ENCODE results near the gene ARHGEF19.

The ARHGEF19 gene

DNA sequence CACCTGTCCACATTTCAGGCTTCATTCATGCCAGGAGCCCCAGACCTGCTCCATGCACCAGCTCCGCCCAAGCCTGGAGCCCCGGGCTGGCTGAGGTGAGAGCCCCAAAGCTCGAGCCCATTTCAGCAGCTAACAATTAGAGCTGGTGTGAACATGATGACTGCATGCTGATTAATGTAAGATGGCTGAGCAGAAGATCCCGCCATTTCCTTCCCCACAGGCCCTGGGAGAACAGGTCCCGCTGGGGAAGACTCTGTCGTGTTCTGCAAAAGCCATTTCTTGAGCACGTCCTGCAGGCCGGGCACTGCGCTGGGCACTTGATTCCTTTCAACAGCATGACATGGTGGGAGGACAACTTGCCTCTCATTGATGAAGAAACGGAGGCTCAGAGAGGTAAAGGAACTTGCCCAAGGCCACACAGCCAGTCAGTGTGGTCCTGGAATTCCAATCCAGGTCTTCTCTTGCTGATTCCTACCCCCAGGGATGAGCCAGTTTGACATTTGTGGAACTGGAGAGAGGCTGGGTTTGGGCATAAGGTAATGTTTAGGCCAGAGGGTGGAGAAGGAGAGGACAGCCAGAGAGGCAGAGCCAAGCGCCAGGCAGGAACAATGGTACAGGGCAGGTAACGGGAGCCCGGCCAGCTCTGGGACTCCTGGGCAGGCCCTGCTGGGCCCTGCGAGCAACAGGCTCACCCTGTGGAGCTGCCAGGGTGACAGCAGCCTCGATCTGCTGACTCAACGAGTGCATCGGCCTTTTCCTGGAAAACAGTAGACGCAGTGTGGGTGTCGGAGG lies 28.5 kb downstream of the ARHGEF19 start:
- Histone ChIP-seq H3K36me3 (ENCODE audit: control insufficient read depth in 2 of 2, insufficient read depth in 1 of 2, low read length in 2 of 2) (no peaks in the 10 kb centered on the region), H3K27ac (ENCODE audit: extremely low read depth, low read depth, low read length) (no peak overlapping the region), H3K9me3 (ENCODE audit: control insufficient read depth, insufficient read depth, low read depth, low read length) (no peaks in the 10 kb centered on the region), H3K4me1 (ENCODE audit: control insufficient read depth, insufficient read depth, low read length) (no peaks in the 10 kb centered on the region), H3K4me3 (ENCODE audit: low read depth, low read length) (no peak overlapping the region)
- CTCF ChIA-PET, result interaction anchor here (0.6 to 15.1 kb wide), 4 partner anchors 31 to 178 kb away, joined by 4 to 427 read pairs (median 6); no protein-coding TSS in a partner anchor
- TF ChIP-seq GLI4 (tag by site-specific recombination; IDR thresholded peaks at IDR 0.05), result no peak
- TF ChIP-seq, protein P1, sequence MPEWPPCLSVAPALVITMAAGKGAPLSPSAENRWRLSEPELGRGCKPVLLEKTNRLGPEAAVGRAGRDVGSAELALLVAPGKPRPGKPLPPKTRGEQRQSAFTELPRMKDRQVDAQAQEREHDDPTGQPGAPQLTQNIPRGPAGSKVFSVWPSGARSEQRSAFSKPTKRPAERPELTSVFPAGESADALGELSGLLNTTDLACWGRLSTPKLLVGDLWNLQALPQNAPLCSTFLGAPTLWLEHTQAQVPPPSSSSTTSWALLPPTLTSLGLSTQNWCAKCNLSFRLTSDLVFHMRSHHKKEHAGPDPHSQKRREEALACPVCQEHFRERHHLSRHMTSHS (tag by site-specific recombination; IDR thresholded peaks at IDR 0.05), result no peak
- TF ChIP-seq ZNF473 (tag by site-specific recombination; IDR thresholded peaks at IDR 0.05), result no peak
- TF ChIP-seq, protein P2, sequence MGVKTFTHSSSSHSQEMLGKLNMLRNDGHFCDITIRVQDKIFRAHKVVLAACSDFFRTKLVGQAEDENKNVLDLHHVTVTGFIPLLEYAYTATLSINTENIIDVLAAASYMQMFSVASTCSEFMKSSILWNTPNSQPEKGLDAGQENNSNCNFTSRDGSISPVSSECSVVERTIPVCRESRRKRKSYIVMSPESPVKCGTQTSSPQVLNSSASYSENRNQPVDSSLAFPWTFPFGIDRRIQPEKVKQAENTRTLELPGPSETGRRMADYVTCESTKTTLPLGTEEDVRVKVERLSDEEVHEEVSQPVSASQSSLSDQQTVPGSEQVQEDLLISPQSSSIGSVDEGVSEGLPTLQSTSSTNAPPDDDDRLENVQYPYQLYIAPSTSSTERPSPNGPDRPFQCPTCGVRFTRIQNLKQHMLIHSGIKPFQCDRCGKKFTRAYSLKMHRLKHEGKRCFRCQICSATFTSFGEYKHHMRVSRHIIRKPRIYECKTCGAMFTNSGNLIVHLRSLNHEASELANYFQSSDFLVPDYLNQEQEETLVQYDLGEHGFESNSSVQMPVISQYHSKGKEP (tag by site-specific recombination; IDR thresholded peaks at IDR 0.05), result no peak
- TF ChIP-seq ZNF768 (tag by site-specific recombination; IDR thresholded peaks at IDR 0.05), result peak; percentile 89
- peak; percentile 77 for TF ChIP-seq SCRT2 (tag by site-specific recombination; IDR thresholded peaks at IDR 0.05)
- TF ChIP-seq, protein P3, sequence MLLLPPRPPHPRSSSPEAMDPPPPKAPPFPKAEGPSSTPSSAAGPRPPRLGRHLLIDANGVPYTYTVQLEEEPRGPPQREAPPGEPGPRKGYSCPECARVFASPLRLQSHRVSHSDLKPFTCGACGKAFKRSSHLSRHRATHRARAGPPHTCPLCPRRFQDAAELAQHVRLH (tag by site-specific recombination; IDR thresholded peaks at IDR 0.05), result 0 out of 2 replicates have a peak, but pooled peaks have one; percentile 18
- TF ChIP-seq ZIC2 (tag by site-specific recombination; IDR thresholded peaks at IDR 0.05), result no peak
- POLR2A ChIA-PET, result no interaction called here

DNA sequence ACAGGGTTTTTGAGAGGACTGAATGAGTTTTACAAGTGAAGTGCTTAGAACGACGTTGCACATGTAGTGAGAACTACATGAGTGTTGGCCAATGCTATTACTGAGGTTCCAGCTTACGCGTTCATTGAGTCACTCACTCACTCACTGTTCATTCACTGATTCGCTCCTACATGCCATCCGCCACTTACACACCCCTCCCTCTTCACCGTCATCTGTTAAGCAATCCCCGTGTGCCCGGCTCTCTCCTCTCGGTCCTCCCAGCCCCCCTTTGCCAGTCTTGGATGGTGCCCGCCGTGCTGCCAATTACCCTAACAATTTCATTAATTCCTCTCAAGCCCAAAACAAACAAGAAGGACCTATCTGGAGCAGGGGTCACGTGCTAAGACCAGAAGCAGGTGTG lies 29.3 kb downstream of the ARHGEF19 start:
- Histone ChIP-seq H3K36me3 (ENCODE audit: control insufficient read depth in 2 of 2, insufficient read depth in 1 of 2, low read length in 2 of 2) (no peaks in the 10 kb centered on the region), H3K4me3 (ENCODE audit: low read depth, low read length) (no peak overlapping the region), H3K27ac (ENCODE audit: extremely low read depth, low read depth, low read length) (no peak overlapping the region), H3K9me3 (ENCODE audit: control insufficient read depth, insufficient read depth, low read depth, low read length) (no peaks in the 10 kb centered on the region), H3K4me1 (ENCODE audit: control insufficient read depth, insufficient read depth, low read length) (no peaks in the 10 kb centered on the region)
- POLR2A ChIA-PET, result no interaction called here
- CTCF ChIA-PET, result interaction anchor here (0.6 to 15.1 kb wide), 3 partner anchors 30 to 171 kb away, joined by 4 to 427 read pairs (median 4); no protein-coding TSS in a partner anchor
- TF ChIP-seq ZNF707 (tag by site-specific recombination; IDR thresholded peaks at IDR 0.05), result no peak
- TF ChIP-seq, protein P4, sequence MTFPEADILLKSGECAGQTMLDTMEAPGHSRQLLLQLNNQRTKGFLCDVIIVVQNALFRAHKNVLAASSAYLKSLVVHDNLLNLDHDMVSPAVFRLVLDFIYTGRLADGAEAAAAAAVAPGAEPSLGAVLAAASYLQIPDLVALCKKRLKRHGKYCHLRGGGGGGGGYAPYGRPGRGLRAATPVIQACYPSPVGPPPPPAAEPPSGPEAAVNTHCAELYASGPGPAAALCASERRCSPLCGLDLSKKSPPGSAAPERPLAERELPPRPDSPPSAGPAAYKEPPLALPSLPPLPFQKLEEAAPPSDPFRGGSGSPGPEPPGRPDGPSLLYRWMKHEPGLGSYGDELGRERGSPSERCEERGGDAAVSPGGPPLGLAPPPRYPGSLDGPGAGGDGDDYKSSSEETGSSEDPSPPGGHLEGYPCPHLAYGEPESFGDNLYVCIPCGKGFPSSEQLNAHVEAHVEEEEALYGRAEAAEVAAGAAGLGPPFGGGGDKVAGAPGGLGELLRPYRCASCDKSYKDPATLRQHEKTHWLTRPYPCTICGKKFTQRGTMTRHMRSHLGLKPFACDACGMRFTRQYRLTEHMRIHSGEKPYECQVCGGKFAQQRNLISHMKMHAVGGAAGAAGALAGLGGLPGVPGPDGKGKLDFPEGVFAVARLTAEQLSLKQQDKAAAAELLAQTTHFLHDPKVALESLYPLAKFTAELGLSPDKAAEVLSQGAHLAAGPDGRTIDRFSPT (tag by site-specific recombination; IDR thresholded peaks at IDR 0.05), result peak; percentile 49; the same call in 1 of the 2 replicates

DNA sequence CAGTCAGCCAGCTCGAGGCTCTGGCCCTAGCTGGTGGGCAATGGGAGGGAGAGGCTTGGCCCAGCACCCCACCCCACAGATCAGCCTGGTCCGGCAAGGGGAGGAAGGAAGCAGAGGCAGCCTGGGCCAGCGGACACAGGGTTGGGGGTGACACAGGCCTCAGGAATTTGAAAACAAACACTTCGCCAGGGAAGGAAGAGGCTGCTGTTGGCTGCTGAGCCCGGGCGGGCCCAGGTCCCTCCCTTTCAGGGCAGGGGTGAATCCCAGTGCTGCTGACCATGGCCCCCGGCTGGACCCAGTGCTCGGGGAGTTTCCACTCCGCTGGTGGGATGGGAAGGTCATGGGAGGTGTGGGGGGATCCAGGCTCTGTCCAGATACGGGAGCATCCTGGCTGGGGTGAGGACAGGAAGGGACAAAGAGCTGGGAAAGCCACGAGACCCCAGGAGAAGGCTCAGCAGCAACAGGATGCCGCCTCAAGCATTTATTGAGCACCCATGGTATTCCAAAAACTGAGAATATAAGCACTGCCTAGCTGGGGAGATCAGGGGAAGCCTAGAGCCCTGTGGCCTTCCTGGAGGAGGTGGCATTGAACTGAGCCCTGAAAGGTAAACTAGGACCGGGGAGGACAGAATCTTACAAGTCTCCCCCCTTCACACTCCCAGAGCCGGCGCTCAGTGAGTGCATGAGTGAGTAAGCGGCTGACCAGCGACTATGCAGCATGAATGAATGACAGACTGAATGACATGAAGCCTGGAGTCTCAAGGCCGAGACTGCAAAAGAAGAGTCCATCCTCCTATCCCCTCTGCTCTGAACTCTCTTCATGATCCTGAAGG lies 30.3 kb downstream of the ARHGEF19 start:
- POLR2A ChIA-PET, result interaction anchor here (1.4 to 2.0 kb wide), 3 partner anchors 18 to 28 kb away, joined by 3 to 10 read pairs (median 5); no protein-coding TSS in a partner anchor
- H3K4me3 ChIP-seq (ENCODE audit: low read depth, low read length), result no peak overlapping the region
- H3K4me1 ChIP-seq (ENCODE audit: control insufficient read depth, insufficient read depth, low read length), result no peaks in the 10 kb centered on the region
- CTCF ChIA-PET, result interaction anchor here (0.6 to 15.1 kb wide), 6 partner anchors 29 to 109 kb away, joined by 3 to 427 read pairs (median 4); partner anchors contain the start of gene FAM131C
- no peak for TF ChIP-seq ZNF830 (tag by site-specific recombination; IDR thresholded peaks at IDR 0.05; ENCODE audit: low read depth)
- TF ChIP-seq, protein P5, sequence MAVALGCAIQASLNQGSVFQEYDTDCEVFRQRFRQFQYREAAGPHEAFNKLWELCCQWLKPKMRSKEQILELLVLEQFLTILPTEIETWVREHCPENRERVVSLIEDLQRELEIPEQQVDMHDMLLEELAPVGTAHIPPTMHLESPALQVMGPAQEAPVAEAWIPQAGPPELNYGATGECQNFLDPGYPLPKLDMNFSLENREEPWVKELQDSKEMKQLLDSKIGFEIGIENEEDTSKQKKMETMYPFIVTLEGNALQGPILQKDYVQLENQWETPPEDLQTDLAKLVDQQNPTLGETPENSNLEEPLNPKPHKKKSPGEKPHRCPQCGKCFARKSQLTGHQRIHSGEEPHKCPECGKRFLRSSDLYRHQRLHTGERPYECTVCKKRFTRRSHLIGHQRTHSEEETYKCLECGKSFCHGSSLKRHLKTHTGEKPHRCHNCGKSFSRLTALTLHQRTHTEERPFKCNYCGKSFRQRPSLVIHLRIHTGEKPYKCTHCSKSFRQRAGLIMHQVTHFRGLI (tag by site-specific recombination; IDR thresholded peaks at IDR 0.05), result no peak
- TF ChIP-seq, protein P6, sequence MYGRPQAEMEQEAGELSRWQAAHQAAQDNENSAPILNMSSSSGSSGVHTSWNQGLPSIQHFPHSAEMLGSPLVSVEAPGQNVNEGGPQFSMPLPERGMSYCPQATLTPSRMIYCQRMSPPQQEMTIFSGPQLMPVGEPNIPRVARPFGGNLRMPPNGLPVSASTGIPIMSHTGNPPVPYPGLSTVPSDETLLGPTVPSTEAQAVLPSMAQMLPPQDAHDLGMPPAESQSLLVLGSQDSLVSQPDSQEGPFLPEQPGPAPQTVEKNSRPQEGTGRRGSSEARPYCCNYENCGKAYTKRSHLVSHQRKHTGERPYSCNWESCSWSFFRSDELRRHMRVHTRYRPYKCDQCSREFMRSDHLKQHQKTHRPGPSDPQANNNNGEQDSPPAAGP (tag by site-specific recombination; IDR thresholded peaks at IDR 0.05), result peak; percentile 48; the same call in 1 of the 2 replicates
- TF ChIP-seq GLIS2 (tag by site-specific recombination; IDR thresholded peaks at IDR 0.05), result 0 out of 2 replicates have a peak, but pooled peaks have one; percentile 13
- H3K27ac ChIP-seq (ENCODE audit: extremely low read depth, low read depth, low read length), result no peak overlapping the region
- no peaks in the 10 kb centered on the region for H3K36me3 ChIP-seq (ENCODE audit: control insufficient read depth in 2 of 2, insufficient read depth in 1 of 2, low read length in 2 of 2)
- no peaks in the 10 kb centered on the region for H3K9me3 ChIP-seq (ENCODE audit: control insufficient read depth, insufficient read depth, low read depth, low read length)

All from HEK293 (cell line).